Keratinocyte (primary cell): ENCODE results near the gene NAPG. TPM values are rescaled to one million over a fixed set of nuclear protein-coding genes. Genes with fewer than 3 reads are reported as not detected.
A peak's percentile ranks its signal among the peaks of the same experiment; 100 is the strongest.

Experiments used
- DNase-seq: peaks from one replicate; pipeline ENCODE4 v3.0.0-alpha.2; 2011; ENCODE audit warnings: low read depth, missing footprints, low spot score
- FAIRE-seq: peaks from 2 replicates; lab custom pipeline; 2011; peaks lifted over from hg19 to GRCh38; lab: Jason Lieb, UNC
- H2AFZ ChIP-seq: 2 replicates; pipeline ENCODE4 v1.6.0; 2012; ENCODE audit warnings: low read length, control low read depth, inconsistent platforms; ENCODE audit not compliant: control insufficient read depth
- H3K27ac ChIP-seq: 2 replicates; pipeline ENCODE4 v1.5.1; 2011; ENCODE audit warnings: low read length; ENCODE audit not compliant: control insufficient read depth, insufficient read depth
- H3K27me3 ChIP-seq: 3 replicates; pipeline ENCODE4 v1.6.0; 2011; ENCODE audit warnings: low read length; ENCODE audit not compliant: control insufficient read depth, insufficient read depth; ENCODE audit errors: extremely low read depth
- H3K36me3 ChIP-seq, 2 experiments: 2 replicates in 1 of 2; 3 replicates in 1 of 2; pipeline ENCODE4 v1.5.1; 2011; ENCODE audit warnings: low read length in 2 of 2, mild to moderate bottlenecking in 1 of 2; ENCODE audit not compliant: control insufficient read depth in 2 of 2, insufficient read depth in 2 of 2; ENCODE audit errors: extremely low read depth in 1 of 2
- H3K4me1 ChIP-seq: 3 replicates; pipeline ENCODE4 v1.5.1; 2011; ENCODE audit warnings: low read length; ENCODE audit not compliant: control insufficient read depth, insufficient read depth; ENCODE audit errors: extremely low read depth
- H3K4me2 ChIP-seq: 3 replicates; pipeline ENCODE4 v1.6.0; 2011; ENCODE audit warnings: low read depth, low read length; ENCODE audit not compliant: control insufficient read depth, insufficient read depth; ENCODE audit errors: extremely low read depth
- H3K4me3 ChIP-seq, 3 experiments: fragments of 200-600 bp in 1 of 3; sonication (generic) in 1 of 3; 2 replicates in 2 of 3; 3 replicates in 1 of 3; pipeline ENCODE4 v1.5.1; 2011 to 2016; ENCODE audit warnings: low read length in 3 of 3, mild to moderate bottlenecking in 3 of 3, control low read depth in 2 of 3, inconsistent platforms in 1 of 3, low read depth in 1 of 3, mixed read lengths in 1 of 3, mixed run types in 1 of 3, moderate library complexity in 1 of 3; ENCODE audit not compliant: control insufficient read depth in 2 of 3, insufficient read depth in 2 of 3; ENCODE audit errors: extremely low read depth in 1 of 3
- H3K79me2 ChIP-seq: 2 replicates; pipeline ENCODE4 v1.6.0; 2012; ENCODE audit warnings: low read length; ENCODE audit not compliant: control insufficient read depth, insufficient read depth
- H3K9ac ChIP-seq: 3 replicates; pipeline ENCODE4 v1.6.0; 2011; ENCODE audit warnings: low read length; ENCODE audit not compliant: control insufficient read depth, insufficient read depth; ENCODE audit errors: extremely low read depth
- H3K9me1 ChIP-seq: 3 replicates; pipeline ENCODE4 v1.6.0; 2011; ENCODE audit warnings: low read length; ENCODE audit not compliant: control insufficient read depth, insufficient read depth; ENCODE audit errors: extremely low read depth
- H3K9me3 ChIP-seq: 2 replicates; pipeline ENCODE4 v1.5.1; 2012; ENCODE audit warnings: low read depth, low read length; ENCODE audit not compliant: control insufficient read depth
- H4K20me1 ChIP-seq: 3 replicates; pipeline ENCODE4 v1.6.0; 2011; ENCODE audit warnings: low read length; ENCODE audit not compliant: control insufficient read depth, insufficient read depth; ENCODE audit errors: extremely low read depth
- CTCF ChIP-seq, 3 experiments: IDR thresholded peaks in 1 of 3; conservative IDR thresholded peaks in 1 of 3; optimal IDR thresholded peaks in 1 of 3; 2 replicates in 2 of 3; 3 replicates in 1 of 3; pipeline versions ENCODE3 to v1.5.1; 2011; ENCODE audit warnings: low read length in 3 of 3, mild to moderate bottlenecking in 3 of 3, moderate library complexity in 2 of 3, control low read depth in 1 of 3, inconsistent platforms in 1 of 3; ENCODE audit not compliant: insufficient read depth in 2 of 3; ENCODE audit errors: extremely low read depth in 1 of 3
- EZH2 ChIP-seq: IDR thresholded peaks from one replicate; pipeline ENCODE4 v1.6.1; 2012; ENCODE audit warnings: inconsistent platforms, mild to moderate bottlenecking, low read length, moderate library complexity
- dilution Hi-C: fragments of 300-500 bp; cut with MboI; formaldehyde crosslinking; loops from one replicate; pipeline ENCODE4 v1.7.0; 2020; ENCODE audit warnings: low sequenced_read_pairs; ENCODE audit not compliant: extremely low pct_ligation_motif_present
- polyA plus RNA-seq, 5 experiments: library from polyadenylated mRNA; depleted of rRNA in 3 of 5; stranded (reverse) in 3 of 5; stranded (forward) in 1 of 5; unstranded in 1 of 5; fragments of >200 nt; gene quantifications; 1 replicate in 1 of 5; 2 replicates in 3 of 5; 3 replicates in 1 of 5; pipeline versions ENCODE4 v1.2.1 to v1.2.3, GENCODE V29; 2011 to 2012; ENCODE audit warnings: missing spikeins in 2 of 5, low read depth in 1 of 5, low replicate concordance in 1 of 5

NAPG gene
- polyA plus RNA-seq, 1 donor (not counting 4 experiments of a cell fraction or from before 2014, with no cell fraction given) = 30.8 TPM

GRCh38 chr18:10519366-10519765 is 6.5 kb upstream of the NAPG start:
- no peak for FAIRE-seq
- H2AFZ ChIP-seq = no peak overlapping the region
- H3K36me3 ChIP-seq = no peaks in the 10 kb centered on the region
- no peaks in the 10 kb centered on the region for H3K9me1 ChIP-seq
- no peak overlapping the region for H3K9ac ChIP-seq
- no peaks in the 10 kb centered on the region for H3K9me3 ChIP-seq
- peak overlapping the region; percentile 63 for H3K4me2 ChIP-seq
- no peak overlapping the region for H3K27ac ChIP-seq
- peak overlapping the region in 1 of 3 experiments; percentile 47 for H3K4me3 ChIP-seq
- no peaks in the 10 kb centered on the region for H3K27me3 ChIP-seq
- no peak for DNase-seq
- peaks cover 11% of the 10 kb centered on the region for H3K4me1 ChIP-seq
- dilution Hi-C loops = loop anchor here (10.0 kb wide), 1 partner anchor 525 kb away; no protein-coding TSS in a partner anchor
- no peak for TF ChIP-seq EZH2
- no peak for TF ChIP-seq CTCF (optimal IDR thresholded peaks at IDR 0.05 in 1 of 3, IDR thresholded peaks at IDR 0.05 in 1 of 3, conservative IDR thresholded peaks at IDR 0.05 in 1 of 3; ENCODE audit: extremely low read depth in 1 of 3, insufficient read depth in 2 of 3, low read length in 3 of 3)
- no peaks in the 10 kb centered on the region for H3K79me2 ChIP-seq
- H4K20me1 ChIP-seq = no peaks in the 10 kb centered on the region

- no peaks in the 10 kb centered on the region for H4K20me1 ChIP-seq
- H3K27ac ChIP-seq = no peak overlapping the region
- TF ChIP-seq CTCF (optimal IDR thresholded peaks at IDR 0.05 in 1 of 3, IDR thresholded peaks at IDR 0.05 in 1 of 3, conservative IDR thresholded peaks at IDR 0.05 in 1 of 3; ENCODE audit: extremely low read depth in 1 of 3, insufficient read depth in 2 of 3, low read length in 3 of 3) (peak; percentile 75 to 95 (median 88)), EZH2 (no peak)
- H3K9me3 ChIP-seq = no peaks in the 10 kb centered on the region
- no peaks in the 10 kb centered on the region for H3K9me1 ChIP-seq
- peaks cover 15% of the 10 kb centered on the region for H3K4me1 ChIP-seq
- no peaks in the 10 kb centered on the region for H3K27me3 ChIP-seq
- peak; percentile 72 for DNase-seq
- no peaks in the 10 kb centered on the region for H3K79me2 ChIP-seq
- peak overlapping the region; percentile 63 for H3K4me2 ChIP-seq
- peak overlapping the region in 1 of 3 experiments; percentile 47 for H3K4me3 ChIP-seq
- peak overlapping the region; percentile 25 for H2AFZ ChIP-seq
- no peaks in the 10 kb centered on the region for H3K36me3 ChIP-seq
- dilution Hi-C loops = loop anchor here (10.0 kb wide), 1 partner anchor 525 kb away; no protein-coding TSS in a partner anchor
- H3K9ac ChIP-seq = no peak overlapping the region
- peak; percentile 84 for FAIRE-seq
Measured at GRCh38 chr18:10519999-10520935, 5.6 kb upstream of the NAPG start.
